Stimulated activated CD8-positive, alpha-beta memory T cell treated with anti-CD3 and anti-CD28 coated beads, Interleukin-4, amount 100 ng/mL, for 1 hour (primary cell): Measurements from ENCODE around the gene COL4A2.

Experiments used
- DNase-seq, 2 donors: peaks; one replicate each; pipeline ENCODE4 v3.0.0-alpha.2; 2020; ENCODE audit warnings: low read depth in 2 of 2, low spot score in 1 of 2

The COL4A2 gene

DNA sequence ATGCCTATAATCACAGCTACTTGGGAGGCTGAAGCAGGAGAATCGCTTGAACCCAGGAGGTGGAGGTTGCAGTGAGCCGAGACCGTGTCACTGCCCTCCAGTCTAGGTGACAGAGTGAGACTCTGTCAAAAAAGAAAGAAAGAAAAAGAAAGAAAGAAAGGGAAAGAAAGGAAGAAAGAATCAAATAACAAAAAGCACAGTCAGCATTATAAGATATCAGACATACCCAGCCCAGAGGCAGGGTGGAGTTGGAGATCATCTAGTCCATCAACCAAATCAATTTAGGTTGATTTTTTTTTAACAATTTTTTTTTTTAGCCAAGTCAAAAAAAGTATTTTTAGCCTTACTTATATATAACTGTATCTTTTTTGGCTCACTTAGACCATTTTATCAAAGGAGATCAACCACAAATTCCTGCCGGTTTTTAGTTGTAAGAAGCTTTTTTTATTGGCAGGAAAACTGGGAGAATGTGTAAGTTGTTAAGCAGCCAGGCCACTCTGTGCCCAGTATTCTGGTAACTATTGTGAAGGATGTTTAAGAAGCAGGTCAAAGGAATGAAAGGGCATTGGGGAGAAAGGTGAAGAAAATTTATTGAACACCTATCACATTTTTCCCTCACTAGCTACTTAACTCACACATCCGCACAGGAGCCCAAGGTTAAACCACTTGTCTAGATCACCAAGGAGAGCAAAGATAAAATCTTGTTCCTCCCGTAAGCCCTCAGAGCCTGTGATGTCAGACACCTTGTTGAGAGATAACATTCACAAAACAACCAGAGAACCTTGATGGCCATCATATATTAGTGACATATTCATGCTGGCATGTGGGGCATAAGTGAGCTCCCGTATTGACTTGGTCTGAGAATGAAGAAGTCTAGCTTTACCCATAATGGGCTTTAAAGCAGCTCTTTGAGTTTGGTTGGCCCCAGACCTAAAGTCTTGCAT lies 91.8 kb downstream of the COL4A2 start:
- no peak for DNase-seq

GRCh38 chr13:110399801-110400200 lies 92.7 kb downstream of the COL4A2 start:
- no peak for DNase-seq

- DNase-seq, result no peak
Measured at GRCh38 chr13:110400786-110401533, 93.9 kb downstream of the COL4A2 start.

DNA sequence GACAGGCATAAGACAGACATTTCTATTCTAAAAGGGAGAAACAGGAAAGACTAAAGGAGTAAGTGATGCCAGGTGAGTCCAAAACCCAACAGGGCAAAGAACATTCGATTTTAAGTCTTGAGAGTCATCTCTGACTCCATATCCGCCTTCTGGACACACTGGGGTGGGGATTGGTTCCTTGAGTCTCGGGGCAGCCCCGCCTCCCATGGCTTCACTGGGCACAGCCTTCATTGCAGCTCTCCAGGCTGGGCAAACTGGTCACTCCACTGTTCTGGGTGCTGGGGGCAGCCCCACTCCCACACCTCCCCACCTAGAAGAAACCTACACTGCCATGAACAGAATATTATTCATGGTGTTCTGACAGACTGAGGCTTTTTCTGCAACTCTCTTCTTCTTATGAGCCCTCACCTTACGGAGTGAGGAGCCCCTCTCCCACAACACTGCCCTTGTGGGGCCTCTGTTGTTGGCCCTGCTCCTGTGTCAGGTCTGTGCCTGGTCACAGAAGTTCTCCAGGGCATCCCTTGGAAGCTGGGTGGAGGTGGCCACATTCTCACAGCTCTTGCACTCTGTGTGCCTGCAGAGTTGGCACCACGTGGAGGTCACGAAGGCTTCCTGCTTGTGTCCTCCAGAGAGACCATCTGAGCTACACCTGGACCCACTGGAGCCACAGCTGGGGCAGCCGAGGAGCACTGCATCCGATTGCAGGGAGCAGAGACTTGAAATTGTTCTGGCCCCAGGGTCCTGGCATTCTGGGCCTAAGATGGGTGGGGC lies 95.4 kb downstream of the COL4A2 start:
- DNase-seq, result no peak

DNA sequence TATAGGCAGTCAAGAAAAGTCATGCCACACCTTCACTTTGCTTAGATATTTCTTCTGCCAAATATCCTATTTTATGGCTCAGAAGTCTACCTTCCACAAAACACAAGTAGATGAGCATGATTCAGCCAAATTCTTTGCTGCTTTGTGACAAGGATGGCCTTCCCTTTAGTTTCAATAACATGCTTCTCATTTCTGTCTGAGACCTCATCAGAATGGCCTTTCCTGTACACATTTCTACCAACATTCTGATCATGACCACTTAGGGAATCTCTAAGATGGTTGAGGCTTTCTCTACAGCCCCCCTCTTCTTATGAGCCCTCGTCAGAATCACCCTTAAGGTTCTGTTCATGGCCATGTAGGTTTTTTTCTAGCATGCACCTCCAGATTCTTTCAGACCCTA lies 96.2 kb downstream of the COL4A2 start:
- DNase-seq, result no peak

DNA sequence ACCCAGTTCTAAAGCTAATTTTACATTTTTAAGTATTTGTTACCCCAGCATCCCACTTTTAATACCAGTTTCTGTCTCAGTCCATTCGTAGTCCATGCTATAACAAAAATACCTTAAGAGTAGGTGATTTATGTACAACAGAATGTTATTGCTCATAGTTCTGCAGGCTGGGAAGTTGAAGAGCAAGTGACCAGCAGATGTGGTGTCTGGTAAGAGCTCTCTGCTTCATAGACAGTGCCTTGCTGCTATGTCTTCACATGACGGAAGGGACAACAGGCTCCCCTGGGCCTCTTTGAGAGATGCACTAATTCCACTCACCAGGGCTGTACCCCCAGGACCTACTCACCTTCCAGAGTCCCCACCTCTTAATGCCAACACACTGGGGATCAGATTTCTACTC lies 96.6 kb downstream of the COL4A2 start:
- no peak for DNase-seq

DNA sequence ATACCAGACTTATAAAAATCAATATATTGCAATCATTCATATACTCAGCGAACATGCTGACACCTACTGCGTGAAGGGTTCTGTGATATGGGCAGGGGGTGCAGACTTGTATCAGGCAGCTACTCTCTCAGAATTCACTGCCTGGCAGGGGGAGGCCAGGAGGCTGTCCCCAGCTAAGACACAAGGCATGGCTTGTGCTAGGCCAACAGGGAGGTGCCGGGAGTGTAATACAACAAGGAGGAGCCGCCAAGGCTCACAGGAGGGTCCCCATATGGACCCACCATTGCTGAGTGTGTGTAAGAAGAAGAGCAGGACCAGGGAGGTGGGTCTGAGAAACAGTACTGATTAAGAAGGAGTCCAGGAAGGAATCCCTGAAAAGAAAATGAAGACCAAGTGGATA lies 97.2 kb downstream of the COL4A2 start:
- DNase-seq, result no peak

DNA sequence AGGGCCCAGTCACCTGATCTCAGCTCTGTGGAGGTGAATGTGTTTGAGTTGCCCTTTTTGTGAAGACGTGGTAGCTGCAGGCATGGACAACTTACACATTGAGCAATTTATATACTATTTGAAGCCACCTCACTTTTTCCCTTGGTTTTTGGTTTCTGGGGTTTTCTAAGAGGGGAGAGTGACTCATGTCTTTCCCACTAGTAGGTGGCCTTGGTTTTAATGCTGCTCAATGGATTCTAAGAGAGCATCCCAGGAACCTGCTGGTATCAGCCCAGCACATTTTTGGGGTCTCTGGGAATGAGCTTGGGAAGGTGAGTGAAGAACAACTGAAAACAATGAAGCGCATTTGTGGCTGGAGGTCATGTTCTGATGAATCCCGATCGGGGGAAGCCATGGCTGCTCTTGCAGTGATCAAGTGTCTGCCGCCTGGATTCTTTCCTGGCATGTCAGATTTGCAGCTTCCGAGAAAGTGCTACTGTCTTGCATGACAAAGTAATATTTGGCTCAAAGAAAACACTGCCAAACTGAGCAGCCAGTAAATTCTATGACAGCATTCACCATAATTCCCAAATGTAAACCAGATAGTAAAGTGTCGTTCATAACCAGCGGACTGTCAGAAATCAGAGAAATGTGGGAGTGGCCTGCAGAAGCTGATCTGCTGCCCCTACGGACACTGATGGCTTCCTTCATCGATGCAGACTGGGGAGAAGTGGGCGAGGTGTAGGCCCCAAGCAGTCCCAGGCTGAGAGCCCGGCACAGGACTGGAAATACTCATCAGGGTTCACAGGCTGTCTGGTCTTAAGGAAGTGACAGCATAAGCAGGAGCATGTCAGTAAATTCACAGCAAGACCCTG lies 98.7 kb downstream of the COL4A2 start:
- DNase-seq, result no peak

GRCh38 chr13:110407021-110407420 lies 99.9 kb downstream of the COL4A2 start:
- DNase-seq, result no peak

- DNase-seq, result no peak
Measured at GRCh38 chr13:110407531-110407930, 100.4 kb downstream of the COL4A2 start.

GRCh38 chr13:110408286-110408685 lies 101.2 kb downstream of the COL4A2 start:
- DNase-seq, result no peak

DNA sequence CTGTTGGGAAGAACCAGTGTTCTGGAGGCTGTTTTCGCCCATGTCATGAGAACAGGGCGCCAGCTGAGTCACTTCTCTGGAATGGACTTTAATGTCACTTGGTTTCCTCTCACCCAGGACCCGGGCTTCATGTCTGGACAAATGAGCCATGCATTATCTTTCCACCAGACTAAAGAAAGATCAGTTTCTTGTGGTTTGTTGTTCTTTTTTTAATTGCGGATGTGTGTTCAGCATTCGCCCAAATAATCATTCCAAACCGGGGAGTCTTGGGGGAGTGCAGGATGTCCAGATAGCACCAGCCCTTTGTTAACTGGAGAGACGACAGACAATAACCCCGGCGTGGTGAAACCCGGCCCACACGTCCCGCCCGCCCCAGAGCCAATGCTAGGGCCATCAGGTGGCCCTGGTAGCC lies 102.5 kb downstream of the COL4A2 start:
- DNase-seq, result no peak

- no peak for DNase-seq
Measured at GRCh38 chr13:110410000-110410399, 102.9 kb downstream of the COL4A2 start.

- no peak for DNase-seq
Measured at GRCh38 chr13:110410936-110411687, 104.0 kb downstream of the COL4A2 start.

- no peak for DNase-seq
Measured at GRCh38 chr13:110411688-110412059, 104.6 kb downstream of the COL4A2 start.

- peak in 1 of 2 donors; percentile 3 for DNase-seq
Measured at GRCh38 chr13:110412132-110412914, 105.2 kb downstream of the COL4A2 start.

- DNase-seq, result no peak
Measured at GRCh38 chr13:110413016-110413675, 106.1 kb downstream of the COL4A2 start.

DNA sequence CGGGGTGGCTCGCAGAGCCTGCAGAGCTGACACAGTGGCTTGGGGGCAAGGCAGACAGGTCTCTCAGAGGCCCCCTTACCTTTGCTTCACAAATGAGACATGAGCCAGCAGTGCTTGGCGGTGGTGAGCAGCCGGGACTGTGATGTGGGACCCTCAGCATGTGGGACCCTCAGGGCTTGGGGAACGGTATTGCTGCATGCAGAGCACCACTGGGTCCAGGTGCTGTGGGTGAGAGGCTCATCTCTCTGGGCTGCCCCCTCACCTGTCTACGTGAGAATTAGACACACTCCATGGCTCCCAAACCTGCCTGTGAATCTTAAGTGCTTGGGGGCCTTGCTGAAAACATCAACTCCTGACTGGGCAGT lies 106.6 kb downstream of the COL4A2 start:
- DNase-seq, result no peak

- DNase-seq, result no peak
Measured at GRCh38 chr13:110414283-110414682, 107.2 kb downstream of the COL4A2 start.
